ENCODE results near the gene ADAM12. TPM values are rescaled to one million over a fixed set of nuclear protein-coding genes. Genes with fewer than 3 reads are reported as not detected.

ADAM12 gene
- total RNA-seq, 1 experiment from 2014 or later = 16.8 TPM

DNA sequence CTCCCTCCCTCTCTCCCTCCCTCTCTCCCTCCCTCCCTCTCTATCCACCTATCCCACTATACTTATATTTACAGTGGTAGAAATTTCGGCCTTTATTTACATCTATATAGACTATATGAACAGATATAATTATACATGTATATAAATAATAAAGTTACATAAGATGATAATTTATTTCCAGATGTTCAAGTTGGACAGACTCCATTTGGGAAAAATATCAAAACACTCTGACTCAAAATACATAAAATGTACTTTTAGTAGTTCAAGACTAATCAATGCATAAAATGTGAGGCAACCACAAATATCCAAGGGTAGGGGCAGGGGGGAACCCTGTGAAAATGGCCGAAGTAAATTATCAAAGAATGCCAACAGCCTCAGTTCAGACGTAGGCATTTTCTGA lies 288.9 kb downstream of the ADAM12 start:
- ChIA-PET POLR2A (ENCODE audit: unreplicated experiment) (no interaction called here), CTCF (no interaction called here)
- H3K4me2 ChIP-seq = no peak overlapping the region
- no peak for DNase-seq
- no peaks in the 10 kb centered on the region for H3K27me3 ChIP-seq (ENCODE audit: insufficient read depth, low read depth)
- H3K4me1 ChIP-seq (replicated peaks; ENCODE audit: insufficient read depth) = no peaks in the 10 kb centered on the region
- no peaks in the 10 kb centered on the region for H4K20me1 ChIP-seq (ENCODE audit: insufficient read depth)
- H3K9me2 ChIP-seq (ENCODE audit: insufficient read depth) = no peaks in the 10 kb centered on the region
- no peak for TF ChIP-seq EZH2 (IDR thresholded peaks at IDR 0.05; ENCODE audit: low read depth)
- no peak for TF ChIP-seq CTCF (conservative IDR thresholded peaks at IDR 0.05)
- H3K9me3 ChIP-seq (ENCODE audit: insufficient read depth, low read depth) = no peaks in the 10 kb centered on the region
- H3K4me3 ChIP-seq = no peak overlapping the region
- H3K36me3 ChIP-seq (ENCODE audit: low read depth) = no peaks in the 10 kb centered on the region
- H3K79me2 ChIP-seq (ENCODE audit: low read depth) = no peaks in the 10 kb centered on the region
- no TSS peak for BruUV-seq (replicated peaks)
- no peaks in the 10 kb centered on the region for H3F3A ChIP-seq (ENCODE audit: insufficient read depth, low read depth)
- no peak overlapping the region for H2AFZ ChIP-seq
- no peak overlapping the region for H3K27ac ChIP-seq
- intact Hi-C loops (cut with micrococcal nuclease; ENCODE audit: unreplicated experiment) = no loop called here

DNA sequence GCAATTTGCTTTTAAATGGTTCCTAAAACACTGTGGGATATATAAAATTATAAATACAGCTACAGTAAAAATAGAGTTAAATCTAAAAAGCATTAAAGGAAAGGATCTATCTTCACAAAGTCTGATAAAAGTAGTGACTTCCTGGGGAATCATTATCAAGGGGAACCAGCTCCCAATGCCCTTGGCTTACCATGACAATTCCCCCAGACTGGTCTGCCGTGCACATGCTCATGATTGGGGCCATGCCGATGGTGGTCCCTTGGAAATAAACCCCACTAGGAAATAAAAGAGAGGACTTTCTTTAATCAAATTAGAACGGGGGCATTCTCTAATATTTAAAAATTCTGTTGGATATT lies 290.1 kb downstream of the ADAM12 start:
- Histone ChIP-seq H3K79me2 (ENCODE audit: low read depth) (no peaks in the 10 kb centered on the region), H3K27ac (no peak overlapping the region), H3F3A (ENCODE audit: insufficient read depth, low read depth) (no peaks in the 10 kb centered on the region), H4K20me1 (ENCODE audit: insufficient read depth) (no peaks in the 10 kb centered on the region), H2AFZ (no peak overlapping the region), H3K36me3 (ENCODE audit: low read depth) (no peaks in the 10 kb centered on the region), H3K4me2 (no peak overlapping the region), H3K9me2 (ENCODE audit: insufficient read depth) (no peaks in the 10 kb centered on the region), H3K4me3 (no peak overlapping the region), H3K4me1 (replicated peaks; ENCODE audit: insufficient read depth) (no peaks in the 10 kb centered on the region), H3K27me3 (ENCODE audit: insufficient read depth, low read depth) (no peaks in the 10 kb centered on the region), H3K9me3 (ENCODE audit: insufficient read depth, low read depth) (no peaks in the 10 kb centered on the region)
- ChIA-PET CTCF (interaction anchor here (0.6 kb wide), 1 partner anchor 340 kb away, joined by 3 read pairs; no protein-coding TSS in a partner anchor), POLR2A (ENCODE audit: unreplicated experiment) (no interaction called here)
- intact Hi-C loops (cut with micrococcal nuclease; ENCODE audit: unreplicated experiment) = no loop called here
- no TSS peak for BruUV-seq (replicated peaks)
- DNase-seq = no peak
- no peak for TF ChIP-seq CTCF (conservative IDR thresholded peaks at IDR 0.05)
- TF ChIP-seq EZH2 (IDR thresholded peaks at IDR 0.05; ENCODE audit: low read depth) = no peak

GRCh38 chr10:126097558-126098225 lies 290.6 kb downstream of the ADAM12 start:
- no peaks in the 10 kb centered on the region for H3K36me3 ChIP-seq (ENCODE audit: low read depth)
- no peaks in the 10 kb centered on the region for H3F3A ChIP-seq (ENCODE audit: insufficient read depth, low read depth)
- no peaks in the 10 kb centered on the region for H3K79me2 ChIP-seq (ENCODE audit: low read depth)
- H3K4me2 ChIP-seq = no peak overlapping the region
- no peaks in the 10 kb centered on the region for H3K27me3 ChIP-seq (ENCODE audit: insufficient read depth, low read depth)
- no peak overlapping the region for H3K27ac ChIP-seq
- TF ChIP-seq EZH2 (IDR thresholded peaks at IDR 0.05; ENCODE audit: low read depth) = no peak
- no peak for TF ChIP-seq CTCF (conservative IDR thresholded peaks at IDR 0.05)
- H4K20me1 ChIP-seq (ENCODE audit: insufficient read depth) = no peaks in the 10 kb centered on the region
- no peaks in the 10 kb centered on the region for H3K9me2 ChIP-seq (ENCODE audit: insufficient read depth)
- DNase-seq = no peak
- H3K9me3 ChIP-seq (ENCODE audit: insufficient read depth, low read depth) = no peaks in the 10 kb centered on the region
- no peaks in the 10 kb centered on the region for H3K4me1 ChIP-seq (replicated peaks; ENCODE audit: insufficient read depth)
- intact Hi-C loops (cut with micrococcal nuclease; ENCODE audit: unreplicated experiment) = no loop called here
- ChIA-PET CTCF (interaction anchor here (0.6 kb wide), 1 partner anchor 341 kb away, joined by 3 read pairs; no protein-coding TSS in a partner anchor), POLR2A (ENCODE audit: unreplicated experiment) (no interaction called here)
- H3K4me3 ChIP-seq = no peak overlapping the region
- no TSS peak for BruUV-seq (replicated peaks)
- H2AFZ ChIP-seq = no peak overlapping the region
